Left colon (tissue), 2 donors: ENCODE results near the gene HAGH. TPM values are rescaled to one million over a fixed set of nuclear protein-coding genes. Genes with fewer than 3 reads are reported as not detected.

Source experiments
- ATAC-seq: fragments of 200-7000 bp; cut with Tn5 transposase; one replicate; pipeline ENCODE4 v1.9.1; 2020; ENCODE audit warnings: mild to moderate bottlenecking, moderate library complexity
- DNase-seq, 2 donors: peaks; one replicate each; pipeline ENCODE4 v3.0.0-alpha.2; 2020
- intact Hi-C, 2 donors: fragments of 100-400 bp; cut with DNase I in 1 of 2; cut with micrococcal nuclease in 1 of 2; formaldehyde crosslinking; loops; one replicate each; pipeline versions ENCODE4 v1.11.2 to v1.14.0; 2022; cut with DNase I, micrococcal nuclease
- total RNA-seq, 2 donors: library from RNA; stranded (reverse); fragmentation: NEBNext Ultra II Directional; extraction: Animal tissue kit (Norgen Biotek cat#: 25700); gene quantifications; one replicate each; pipeline ENCODE4 v1.2.1, GENCODE V29; 2021
- donor health status: DM: no; HTN: no; CAD: no.
- donor health status: DM: yes; HTN: yes; CAD: no.

HAGH gene
- total RNA-seq, 2 donors from 2014 or later = 64.5 to 85.0 TPM

DNA sequence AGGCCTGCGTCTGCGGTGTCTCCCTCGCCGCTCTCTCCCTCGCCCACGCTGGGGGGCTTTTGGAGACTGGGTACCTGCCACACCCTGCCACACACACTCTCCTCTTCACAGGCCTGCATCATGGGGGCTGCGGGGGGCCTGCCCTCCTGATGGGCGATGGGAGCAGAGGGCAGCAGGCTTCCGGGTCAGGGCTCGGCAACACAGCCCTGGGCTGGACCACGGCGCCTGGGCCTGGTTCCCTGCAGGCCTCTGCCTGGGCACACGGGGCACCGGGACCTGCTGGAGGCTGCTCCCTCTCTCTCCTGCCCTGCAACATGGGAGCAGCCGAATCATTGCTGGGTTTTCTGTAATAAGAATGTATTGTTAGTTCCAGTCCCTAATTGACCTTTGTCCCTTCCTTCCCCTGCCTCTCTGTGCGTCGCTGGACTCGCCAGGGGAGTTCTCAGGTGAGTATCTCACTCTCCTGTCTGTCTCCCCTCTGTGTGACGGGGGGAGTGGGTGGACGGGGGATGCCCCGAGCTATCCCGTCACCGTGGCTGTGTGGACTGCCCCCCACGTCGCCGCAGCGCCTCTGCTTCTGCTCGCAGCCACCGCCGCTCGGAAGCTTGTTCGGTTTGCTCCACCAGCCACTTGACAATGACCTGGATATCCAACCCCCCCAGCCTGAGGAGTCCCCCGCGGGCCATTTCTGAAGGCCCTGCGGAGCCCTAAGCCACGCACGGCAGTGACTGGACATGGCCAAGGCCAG lies 68.7 kb downstream of the HAGH start:
- intact Hi-C loops = no loop called here
- DNase-seq (peak; percentile 44 to 49), ATAC-seq (peak; percentile 81)

Other genes with a start within 250 kb of the HAGH start
- 10 to 100 TPM; 13.3 to 16.3 TPM for gene IFT140, start 214.8 kb downstream of the HAGH start, total RNA-seq
- gene CRAMP1, start 214.5 kb downstream of the HAGH start, total RNA-seq = 10 to 100 TPM; 16.4 to 16.6 TPM
- gene JPT2, start 148.5 kb downstream of the HAGH start, total RNA-seq = 10 to 100 TPM; 49.8 to 62.4 TPM
- gene MAPK8IP3, start 120.6 kb downstream of the HAGH start, total RNA-seq = 10 to 100 TPM; 55.2 to 79.0 TPM
- 10 to 100 TPM; 59.5 to 62.9 TPM for gene NME3, start 55.3 kb downstream of the HAGH start, total RNA-seq
- gene EME2, start 54.0 kb downstream of the HAGH start, total RNA-seq = 10 to 100 TPM; 22.1 to 34.9 TPM
- gene MRPS34, start 53.7 kb downstream of the HAGH start, total RNA-seq = 100 to 1,000 TPM; 103 to 133 TPM
- gene SPSB3, start 44.3 kb downstream of the HAGH start, total RNA-seq = 10 to 100 TPM; 37.9 to 49.1 TPM
- gene NUBP2, start 43.9 kb downstream of the HAGH start, total RNA-seq = 10 to 100 TPM; 29.4 to 34.4 TPM
- gene IGFALS, start 33.1 kb downstream of the HAGH start, total RNA-seq = 1 to 10 TPM in 1 of 2 donors, under 1 TPM in 1; 0.58 to 1.3 TPM
- gene FAHD1, start 381 bp upstream of the HAGH start, total RNA-seq = 10 to 100 TPM; 60.0 to 66.9 TPM
- gene MEIOB, start 45.3 kb upstream of the HAGH start, total RNA-seq = not detected
- gene HS3ST6, start 91.6 kb upstream of the HAGH start, total RNA-seq = 10 to 100 TPM in 1 of 2 donors, under 1 TPM in 1; 0.31 to 11.8 TPM
- gene MSRB1, start 116.4 kb upstream of the HAGH start, total RNA-seq = 10 to 100 TPM; 46.0 to 46.6 TPM
- not detected for gene RPL3L, start 127.9 kb upstream of the HAGH start, total RNA-seq
- 100 to 1,000 TPM; 224 to 273 TPM for gene NDUFB10, start 132.7 kb upstream of the HAGH start, total RNA-seq
- gene RPS2, start 138.0 kb upstream of the HAGH start, total RNA-seq = 1,000 to 10,000 TPM; 1,705 to 1,742 TPM
- not detected for gene RNF151, start 140.0 kb upstream of the HAGH start, total RNA-seq
- gene TBL3, start 145.2 kb upstream of the HAGH start, total RNA-seq = 10 to 100 TPM; 22.0 to 23.6 TPM
- 10 to 100 TPM; 34.6 to 49.0 TPM for gene NOXO1, start 154.6 kb upstream of the HAGH start, total RNA-seq
- 10 to 100 TPM; 73.7 to 82.3 TPM for gene GFER, start 157.4 kb upstream of the HAGH start, total RNA-seq
- gene SYNGR3, start 163.1 kb upstream of the HAGH start, total RNA-seq = 1 to 10 TPM; 1.6 to 3.0 TPM
- gene ZNF598, start 183.0 kb upstream of the HAGH start, total RNA-seq = 10 to 100 TPM; 45.8 to 52.8 TPM
- gene NPW, start 193.0 kb upstream of the HAGH start, total RNA-seq = 1 to 10 TPM; 1.9 to 2.5 TPM
- gene NHERF2, start 200.1 kb upstream of the HAGH start, total RNA-seq = 10 to 100 TPM; 69.3 to 73.7 TPM
- 10 to 100 TPM; 27.3 to 29.5 TPM for gene NTHL1, start 221.0 kb upstream of the HAGH start, total RNA-seq
- 100 to 1,000 TPM; 115 to 118 TPM for gene TSC2, start 221.2 kb upstream of the HAGH start, total RNA-seq